Duodenal mucosa (tissue), 2 donors: Measurements from ENCODE around the gene APMAP.

ENCODE experiments used
- H3K27ac ChIP-seq: one replicate; pipeline ENCODE4 v1.7.0; 2013; ENCODE audit warnings: low read depth, low read length
- H3K27me3 ChIP-seq, 2 donors: one replicate each; pipeline ENCODE4 v1.7.0; 2013; ENCODE audit warnings: low read length in 2 of 2, control low read depth in 1 of 2; ENCODE audit not compliant: insufficient read depth in 2 of 2, control insufficient read depth in 1 of 2
- H3K36me3 ChIP-seq, 2 donors: one replicate each; pipeline ENCODE4 v1.7.0; 2013; ENCODE audit warnings: low read length in 2 of 2, control low read depth in 1 of 2; ENCODE audit not compliant: insufficient read depth in 2 of 2, control insufficient read depth in 1 of 2
- H3K4me1 ChIP-seq, 2 donors: one replicate each; pipeline ENCODE4 v1.7.0; 2013; ENCODE audit warnings: low read length in 2 of 2, control low read depth in 1 of 2; ENCODE audit not compliant: insufficient read depth in 2 of 2, control insufficient read depth in 1 of 2
- H3K4me3 ChIP-seq, 2 donors: one replicate each; pipeline ENCODE4 v1.7.0; 2013; ENCODE audit warnings: low read length in 2 of 2, low read depth in 1 of 2
- H3K9ac ChIP-seq, 2 donors: one replicate each; pipeline ENCODE4 v1.7.0; 2013; ENCODE audit warnings: low read length in 2 of 2, low read depth in 1 of 2
- H3K9me3 ChIP-seq, 2 donors: one replicate each; pipeline ENCODE4 v1.7.0; 2013; ENCODE audit warnings: low read length in 2 of 2, control low read depth in 1 of 2; ENCODE audit not compliant: control insufficient read depth in 1 of 2

Gene APMAP

GRCh38 chr20:24998121-24998520, 5.6 kb upstream of the APMAP start:
- Histone ChIP-seq H3K4me1 (peaks cover 50% of the 10 kb centered on the region in 2 donors), H3K27ac (no peak overlapping the region), H3K9ac (peak overlapping the region in 1 of 2 donors; percentile 39), H3K27me3 (no peaks in the 10 kb centered on the region), H3K9me3 (no peaks in the 10 kb centered on the region), H3K4me3 (peak overlapping the region in 1 of 2 donors; percentile 53), H3K36me3 (peaks cover 0 to 5% of the 10 kb centered on the region in 2 donors)

- Histone ChIP-seq H3K36me3 (no peaks in the 10 kb centered on the region), H3K27ac (no peak overlapping the region), H3K27me3 (no peaks in the 10 kb centered on the region), H3K4me3 (no peak overlapping the region), H3K9me3 (no peaks in the 10 kb centered on the region), H3K4me1 (peaks cover 53 to 54% of the 10 kb centered on the region in 2 donors), H3K9ac (no peak overlapping the region)
Measured at GRCh38 chr20:24996449-24997377, 4.2 kb upstream of the APMAP start.

GRCh38 chr20:24995741-24996448, 3.3 kb upstream of the APMAP start:
- Histone ChIP-seq H3K4me1 (peaks cover 60 to 61% of the 10 kb centered on the region in 2 donors), H3K9ac (no peak overlapping the region)

GRCh38 chr20:24994470-24995368, 2.2 kb upstream of the APMAP start:
- Histone ChIP-seq H3K27me3 (no peaks in the 10 kb centered on the region), H3K4me1 (peaks cover 54 to 60% of the 10 kb centered on the region in 2 donors), H3K9me3 (no peaks in the 10 kb centered on the region), H3K9ac (no peak overlapping the region), H3K27ac (no peak overlapping the region), H3K4me3 (peak overlapping the region in 1 of 2 donors; percentile 3), H3K36me3 (no peaks in the 10 kb centered on the region)

More at GRCh38 chr20:24995741-24996448, 3.3 kb upstream of the APMAP start:
- H3K36me3 ChIP-seq, result no peaks in the 10 kb centered on the region
- no peaks in the 10 kb centered on the region for H3K9me3 ChIP-seq
- H3K27me3 ChIP-seq, result no peaks in the 10 kb centered on the region
- H3K27ac ChIP-seq, result no peak overlapping the region
- no peak overlapping the region for H3K4me3 ChIP-seq

- Histone ChIP-seq H3K9me3 (no peaks in the 10 kb centered on the region), H3K36me3 (peaks cover 0 to 3% of the 10 kb centered on the region in 2 donors), H3K9ac (no peak overlapping the region), H3K27ac (no peak overlapping the region), H3K27me3 (no peaks in the 10 kb centered on the region), H3K4me1 (peaks cover 48 to 54% of the 10 kb centered on the region in 2 donors), H3K4me3 (no peak overlapping the region)
Measured at GRCh38 chr20:24994186-24994465, 1.6 kb upstream of the APMAP start.

- H3K36me3 ChIP-seq, result peaks cover 0 to 6% of the 10 kb centered on the region in 2 donors
- peak overlapping the region; percentile 80 for H3K27ac ChIP-seq
- peaks cover 44 to 48% of the 10 kb centered on the region in 2 donors for H3K4me1 ChIP-seq
- H3K9ac ChIP-seq, result peak overlapping the region; percentile 77 to 91
- H3K27me3 ChIP-seq, result no peaks in the 10 kb centered on the region
- no peaks in the 10 kb centered on the region for H3K9me3 ChIP-seq
- peak overlapping the region; percentile 88 to 95 for H3K4me3 ChIP-seq
Measured at GRCh38 chr20:24993337-24994185, 1.0 kb upstream of the APMAP start.

- Histone ChIP-seq H3K36me3 (peaks cover 0 to 6% of the 10 kb centered on the region in 2 donors), H3K27ac (peak overlapping the region; percentile 80), H3K9me3 (no peaks in the 10 kb centered on the region), H3K27me3 (no peaks in the 10 kb centered on the region), H3K4me3 (peak overlapping the region; percentile 88 to 95), H3K4me1 (peaks cover 28 to 34% of the 10 kb centered on the region in 2 donors), H3K9ac (peak overlapping the region; percentile 77 to 91)
Measured at GRCh38 chr20:24991897-24992486, 559 bp downstream of the APMAP start.

GRCh38 chr20:24990810-24991252, 1.7 kb downstream of the APMAP start:
- H3K36me3 ChIP-seq, result peaks cover 0 to 6% of the 10 kb centered on the region in 2 donors
- no peak overlapping the region for H3K27ac ChIP-seq
- peak overlapping the region in 1 of 2 donors; percentile 88 for H3K4me3 ChIP-seq
- peaks cover 30 to 31% of the 10 kb centered on the region in 2 donors for H3K4me1 ChIP-seq
- H3K9me3 ChIP-seq, result no peaks in the 10 kb centered on the region
- no peaks in the 10 kb centered on the region for H3K27me3 ChIP-seq
- H3K9ac ChIP-seq, result no peak overlapping the region

GRCh38 chr20:24989162-24989561, 3.4 kb downstream of the APMAP start:
- no peaks in the 10 kb centered on the region for H3K9me3 ChIP-seq
- peaks cover 35 to 38% of the 10 kb centered on the region in 2 donors for H3K4me1 ChIP-seq
- no peak overlapping the region for H3K4me3 ChIP-seq
- no peaks in the 10 kb centered on the region for H3K27me3 ChIP-seq
- peaks cover 0 to 6% of the 10 kb centered on the region in 2 donors for H3K36me3 ChIP-seq
- H3K27ac ChIP-seq, result no peak overlapping the region
- no peak overlapping the region for H3K9ac ChIP-seq
